ENCODE measurements around the gene SETX.

SETX gene

GRCh38 chr9:132235894-132236661 is 118.7 kb downstream of the SETX start:
- no peaks in the 10 kb centered on the region for H3K36me3 Mint-ChIP-seq (ENCODE audit: low read depth)
- H3K4me3 Mint-ChIP-seq = no peak overlapping the region
- ATAC-seq (peak; percentile 33), DNase-seq (peak; percentile 87)
- peaks cover 1% of the 10 kb centered on the region for H3K4me1 Mint-ChIP-seq
- H3K27me3 Mint-ChIP-seq = no peaks in the 10 kb centered on the region
- no peak overlapping the region for H3K27ac Mint-ChIP-seq
- H3K9me3 Mint-ChIP-seq = no peaks in the 10 kb centered on the region

- DNase-seq (no peak), ATAC-seq (no peak)
- Mint-ChIP-seq H3K4me1 (no peaks in the 10 kb centered on the region), H3K9me3 (no peaks in the 10 kb centered on the region), H3K27me3 (no peaks in the 10 kb centered on the region), H3K36me3 (ENCODE audit: low read depth) (no peaks in the 10 kb centered on the region), H3K4me3 (no peak overlapping the region), H3K27ac (no peak overlapping the region)
These were observed 119.7 kb downstream of the SETX start for GRCh38 chr9:132235125-132235524.

GRCh38 chr9:132234535-132234934 is 120.3 kb downstream of the SETX start:
- no peaks in the 10 kb centered on the region for H3K27me3 Mint-ChIP-seq
- DNase-seq (no peak), ATAC-seq (no peak)
- H3K27ac Mint-ChIP-seq = no peak overlapping the region
- H3K36me3 Mint-ChIP-seq (ENCODE audit: low read depth) = no peaks in the 10 kb centered on the region
- H3K4me3 Mint-ChIP-seq = no peak overlapping the region
- no peaks in the 10 kb centered on the region for H3K4me1 Mint-ChIP-seq
- no peaks in the 10 kb centered on the region for H3K9me3 Mint-ChIP-seq

- DNase-seq (no peak), ATAC-seq (no peak)
- Mint-ChIP-seq H3K27ac (no peak overlapping the region), H3K27me3 (peaks cover 2% of the 10 kb centered on the region), H3K36me3 (ENCODE audit: low read depth) (no peaks in the 10 kb centered on the region), H3K9me3 (no peaks in the 10 kb centered on the region), H3K4me1 (peaks cover 2% of the 10 kb centered on the region), H3K4me3 (no peak overlapping the region)
These were observed 121.6 kb downstream of the SETX start for GRCh38 chr9:132233138-132233537.

- H3K27ac Mint-ChIP-seq = no peak overlapping the region
- no peak for ATAC-seq
- peaks cover 2% of the 10 kb centered on the region for H3K4me1 Mint-ChIP-seq
- H3K9me3 Mint-ChIP-seq = no peaks in the 10 kb centered on the region
- no peak overlapping the region for H3K4me3 Mint-ChIP-seq
- DNase-seq = no peak
- H3K27me3 Mint-ChIP-seq = peaks cover 2% of the 10 kb centered on the region
- H3K36me3 Mint-ChIP-seq (ENCODE audit: low read depth) = no peaks in the 10 kb centered on the region
These were observed 122.3 kb downstream of the SETX start for GRCh38 chr9:132232522-132232921.

GRCh38 chr9:132231019-132231701 is 123.6 kb downstream of the SETX start:
- no peak for DNase-seq
- Mint-ChIP-seq H3K36me3 (ENCODE audit: low read depth) (no peaks in the 10 kb centered on the region), H3K27me3 (peaks cover 2% of the 10 kb centered on the region), H3K27ac (no peak overlapping the region), H3K4me3 (no peak overlapping the region), H3K9me3 (no peaks in the 10 kb centered on the region), H3K4me1 (peaks cover 2% of the 10 kb centered on the region)
- ATAC-seq = no peak

- no peaks in the 10 kb centered on the region for H3K36me3 Mint-ChIP-seq (ENCODE audit: low read depth)
- no peak overlapping the region for H3K4me3 Mint-ChIP-seq
- H3K27ac Mint-ChIP-seq = no peak overlapping the region
- no peaks in the 10 kb centered on the region for H3K9me3 Mint-ChIP-seq
- ATAC-seq = no peak
- no peak for DNase-seq
- peaks cover 2% of the 10 kb centered on the region for H3K27me3 Mint-ChIP-seq
- H3K4me1 Mint-ChIP-seq = peaks cover 2% of the 10 kb centered on the region
These were observed 124.2 kb downstream of the SETX start for GRCh38 chr9:132230605-132231004.

- Mint-ChIP-seq H3K27ac (no peak overlapping the region), H3K9me3 (no peaks in the 10 kb centered on the region), H3K4me3 (no peak overlapping the region), H3K27me3 (peaks cover 2% of the 10 kb centered on the region), H3K4me1 (peaks cover 2% of the 10 kb centered on the region), H3K36me3 (ENCODE audit: low read depth) (no peaks in the 10 kb centered on the region)
- DNase-seq (no peak), ATAC-seq (no peak)
These were observed 126.7 kb downstream of the SETX start for GRCh38 chr9:132228062-132228461.

- no peak overlapping the region for H3K27ac Mint-ChIP-seq
- peaks cover 2% of the 10 kb centered on the region for H3K4me1 Mint-ChIP-seq
- peaks cover 2% of the 10 kb centered on the region for H3K27me3 Mint-ChIP-seq
- H3K4me3 Mint-ChIP-seq = no peak overlapping the region
- no peaks in the 10 kb centered on the region for H3K36me3 Mint-ChIP-seq (ENCODE audit: low read depth)
- DNase-seq (no peak), ATAC-seq (no peak)
- H3K9me3 Mint-ChIP-seq = no peaks in the 10 kb centered on the region
These were observed 128.0 kb downstream of the SETX start for GRCh38 chr9:132226571-132227430.

GRCh38 chr9:132224645-132225044 is 130.1 kb downstream of the SETX start:
- no peak overlapping the region for H3K4me3 Mint-ChIP-seq

GRCh38 chr9:132221941-132222340 is 132.8 kb downstream of the SETX start:
- H3K36me3 Mint-ChIP-seq (ENCODE audit: low read depth) = no peaks in the 10 kb centered on the region
- DNase-seq = no peak
- no peak overlapping the region for H3K27ac Mint-ChIP-seq
- ATAC-seq = no peak
- H3K4me1 Mint-ChIP-seq = no peaks in the 10 kb centered on the region
- H3K27me3 Mint-ChIP-seq = no peaks in the 10 kb centered on the region
- no peaks in the 10 kb centered on the region for H3K9me3 Mint-ChIP-seq
- no peak overlapping the region for H3K4me3 Mint-ChIP-seq

More at GRCh38 chr9:132224645-132225044, 130.1 kb downstream of the SETX start:
- no peak for DNase-seq
- H3K27me3 Mint-ChIP-seq = peaks cover 2% of the 10 kb centered on the region
- H3K9me3 Mint-ChIP-seq = no peaks in the 10 kb centered on the region
- H3K4me1 Mint-ChIP-seq = peaks cover 2% of the 10 kb centered on the region
- ATAC-seq = no peak
- no peak overlapping the region for H3K27ac Mint-ChIP-seq
- H3K36me3 Mint-ChIP-seq (ENCODE audit: low read depth) = no peaks in the 10 kb centered on the region

GRCh38 chr9:132218208-132218607 is 136.6 kb downstream of the SETX start:
- DNase-seq (no peak), ATAC-seq (no peak)
- Mint-ChIP-seq H3K9me3 (no peaks in the 10 kb centered on the region), H3K4me1 (no peaks in the 10 kb centered on the region), H3K27me3 (no peaks in the 10 kb centered on the region), H3K4me3 (no peak overlapping the region), H3K36me3 (ENCODE audit: low read depth) (no peaks in the 10 kb centered on the region), H3K27ac (no peak overlapping the region)

GRCh38 chr9:132216861-132217619 is 137.7 kb downstream of the SETX start:
- no peak for ATAC-seq
- Mint-ChIP-seq H3K9me3 (no peaks in the 10 kb centered on the region), H3K36me3 (ENCODE audit: low read depth) (no peaks in the 10 kb centered on the region)

GRCh38 chr9:132214027-132214622 is 140.7 kb downstream of the SETX start:
- DNase-seq = no peak
- Mint-ChIP-seq H3K36me3 (ENCODE audit: low read depth) (no peaks in the 10 kb centered on the region), H3K9me3 (no peaks in the 10 kb centered on the region), H3K27ac (no peak overlapping the region), H3K4me3 (no peak overlapping the region), H3K27me3 (no peaks in the 10 kb centered on the region), H3K4me1 (no peaks in the 10 kb centered on the region)
- peak; percentile 18 for ATAC-seq

More at GRCh38 chr9:132216861-132217619, 137.7 kb downstream of the SETX start:
- no peak overlapping the region for H3K27ac Mint-ChIP-seq
- no peak for DNase-seq
- no peaks in the 10 kb centered on the region for H3K27me3 Mint-ChIP-seq
- no peak overlapping the region for H3K4me3 Mint-ChIP-seq
- H3K4me1 Mint-ChIP-seq = no peaks in the 10 kb centered on the region
